OCI-LY7 (cell line): Measurements from ENCODE around the gene HS3ST4. TPM values are rescaled to one million over a fixed set of nuclear protein-coding genes. Genes with fewer than 3 reads are reported as not detected.

ENCODE experiments used
- BruUV-seq: library from RNA; stranded (reverse); fragments of 400-500 nt; replicated peaks from 2 replicates; lab custom pipeline; 2021; lab: Mats Ljungman, UMichigan
- CTCF ChIA-PET: fragments of 300-600 bp; sonication (Branson Sonifier 250); formaldehyde crosslinking; loops from one replicate; lab custom pipeline; 2022; ENCODE audit warnings: antibody characterized with exemption; ENCODE audit not compliant: unreplicated experiment; lab: Charles Lee
- POLR2A ChIA-PET: fragments of 300-600 bp; sonication (Branson Sonifier 250); formaldehyde crosslinking; loops from one replicate; lab custom pipeline; 2022; ENCODE audit warnings: antibody characterized with exemption; lab: Charles Lee
- DNase-seq: peaks from one replicate; pipeline ENCODE4 v3.0.0-alpha.2; 2015; ENCODE audit warnings: low spot score
- H2AFZ ChIP-seq: fragments of 200-600 bp; sonication (generic), shearing (Covaris generic); 2 replicates; pipeline ENCODE4 v1.6.1; 2014; ENCODE audit warnings: mild to moderate bottlenecking, antibody characterized with exemption, low read length, moderate library complexity
- H3K27ac ChIP-seq: fragments of 200-600 bp; sonication (generic); 2 replicates; pipeline ENCODE4 v1.5.1; 2014; ENCODE audit warnings: mixed run types, low read depth, mild to moderate bottlenecking, moderate library complexity, low read length, inconsistent platforms; ENCODE audit not compliant: poor library complexity, severe bottlenecking
- H3K36me3 ChIP-seq: fragments of 200-600 bp; sonication (generic); 2 replicates; pipeline ENCODE4 v1.6.1; 2014; ENCODE audit warnings: mild to moderate bottlenecking, antibody characterized with exemption, low read length, moderate library complexity, mixed read lengths; ENCODE audit not compliant: insufficient read depth
- H3K4me1 ChIP-seq: fragments of 200-600 bp; sonication (generic); 2 replicates; pipeline ENCODE4 v1.5.1; 2014; ENCODE audit warnings: mild to moderate bottlenecking, low read length; ENCODE audit not compliant: insufficient read depth, poor library complexity, severe bottlenecking
- H3K4me2 ChIP-seq: fragments of 200-600 bp; sonication (generic); 2 replicates; pipeline ENCODE4 v1.6.1; 2014; ENCODE audit warnings: mild to moderate bottlenecking, low read length
- H3K4me3 ChIP-seq: fragments of 200-600 bp; sonication (generic); 2 replicates; pipeline ENCODE4 v1.5.1; 2014; ENCODE audit warnings: mild to moderate bottlenecking, low read depth, low read length; ENCODE audit not compliant: poor library complexity, severe bottlenecking
- H3K79me2 ChIP-seq: fragments of 200-600 bp; sonication (generic); 2 replicates; pipeline ENCODE4 v1.6.1; 2016; ENCODE audit warnings: low read depth, mild to moderate bottlenecking, low read length, moderate library complexity, mixed read lengths; ENCODE audit not compliant: insufficient read depth
- H3K9me2 ChIP-seq: fragments of 200-600 bp; sonication (generic); 2 replicates; pipeline ENCODE4 v1.6.1; 2016; ENCODE audit warnings: mild to moderate bottlenecking, low read length, mixed read lengths; ENCODE audit not compliant: insufficient read depth
- H3K9me3 ChIP-seq: fragments of 200-600 bp; sonication (generic); 2 replicates; pipeline ENCODE4 v1.6.1; 2014; ENCODE audit warnings: mild to moderate bottlenecking, mixed run types, low read length, mixed read lengths
- H4K20me1 ChIP-seq: fragments of 200-600 bp; sonication (generic); 2 replicates; pipeline ENCODE4 v1.6.1; 2014; ENCODE audit warnings: mild to moderate bottlenecking, antibody characterized with exemption, low read length, moderate library complexity, mixed read lengths; ENCODE audit not compliant: insufficient read depth
- EZH2phosphoT487 ChIP-seq: fragments of 200-600 bp; sonication (generic); IDR thresholded peaks from 2 replicates; pipeline ENCODE4 v1.6.1; 2018; ENCODE audit warnings: low read depth, borderline replicate concordance, mild to moderate bottlenecking, mixed run types, antibody characterized with exemption, low read length, moderate library complexity, mixed read lengths
- intact Hi-C: fragments of 100-400 bp; cut with micrococcal nuclease; formaldehyde crosslinking; loops from one replicate; pipeline ENCODE4 v1.10.0; 2022; ENCODE audit not compliant: unreplicated experiment
- total RNA-seq, 2 experiments: library from RNA; depleted of rRNA in 1 of 2; stranded (reverse); fragments of >200 nt in 1 of 2; shearing (Covaris generic) in 1 of 2; gene quantifications; 2 replicates each; pipeline ENCODE4 v1.2.3, GENCODE V29; 2014 to 2022
- TF ChIP-seq, protein P1 (sequence below): fragments of 200-600 bp; sonication (generic); conservative IDR thresholded peaks from 2 replicates; pipeline ENCODE4 v1.5.1; 2014; ENCODE audit warnings: mild to moderate bottlenecking, antibody characterized with exemption, low read length, moderate library complexity, mixed read lengths

Gene HS3ST4
- total RNA-seq, 2 experiments from 2014 or later, result not detected

DNA sequence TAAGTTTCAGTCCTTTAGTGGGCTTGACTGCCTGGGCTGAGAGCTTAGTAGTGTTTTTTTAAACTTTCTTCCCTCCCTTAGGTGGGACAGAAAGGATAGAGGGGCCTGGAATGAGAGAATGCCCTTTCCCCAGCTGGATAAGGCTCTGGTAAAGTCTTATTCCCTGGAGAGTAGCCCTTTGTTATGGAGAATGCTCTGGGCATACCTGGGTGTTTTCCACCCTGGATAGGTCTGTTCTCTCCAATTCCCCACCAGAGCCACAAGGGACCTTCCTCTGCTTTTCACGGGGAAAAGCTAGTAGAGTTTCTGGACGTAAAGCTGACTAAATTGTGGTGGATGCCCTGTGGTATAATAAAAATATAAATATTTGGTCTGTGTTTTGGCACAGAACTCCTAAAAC is 164.1 kb downstream of the HS3ST4 start:
- H3K79me2 ChIP-seq, result no peaks in the 10 kb centered on the region
- BruUV-seq, result no TSS peak
- TF ChIP-seq, protein P1, sequence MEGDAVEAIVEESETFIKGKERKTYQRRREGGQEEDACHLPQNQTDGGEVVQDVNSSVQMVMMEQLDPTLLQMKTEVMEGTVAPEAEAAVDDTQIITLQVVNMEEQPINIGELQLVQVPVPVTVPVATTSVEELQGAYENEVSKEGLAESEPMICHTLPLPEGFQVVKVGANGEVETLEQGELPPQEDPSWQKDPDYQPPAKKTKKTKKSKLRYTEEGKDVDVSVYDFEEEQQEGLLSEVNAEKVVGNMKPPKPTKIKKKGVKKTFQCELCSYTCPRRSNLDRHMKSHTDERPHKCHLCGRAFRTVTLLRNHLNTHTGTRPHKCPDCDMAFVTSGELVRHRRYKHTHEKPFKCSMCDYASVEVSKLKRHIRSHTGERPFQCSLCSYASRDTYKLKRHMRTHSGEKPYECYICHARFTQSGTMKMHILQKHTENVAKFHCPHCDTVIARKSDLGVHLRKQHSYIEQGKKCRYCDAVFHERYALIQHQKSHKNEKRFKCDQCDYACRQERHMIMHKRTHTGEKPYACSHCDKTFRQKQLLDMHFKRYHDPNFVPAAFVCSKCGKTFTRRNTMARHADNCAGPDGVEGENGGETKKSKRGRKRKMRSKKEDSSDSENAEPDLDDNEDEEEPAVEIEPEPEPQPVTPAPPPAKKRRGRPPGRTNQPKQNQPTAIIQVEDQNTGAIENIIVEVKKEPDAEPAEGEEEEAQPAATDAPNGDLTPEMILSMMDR, result no peak
- TF ChIP-seq EZH2phosphoT487, result no peak
- H3K9me2 ChIP-seq, result no peaks in the 10 kb centered on the region
- POLR2A ChIA-PET, result no interaction called here
- H3K4me1 ChIP-seq, result no peaks in the 10 kb centered on the region
- DNase-seq, result no peak
- H2AFZ ChIP-seq, result no peak overlapping the region
- no peaks in the 10 kb centered on the region for H4K20me1 ChIP-seq
- H3K36me3 ChIP-seq, result no peaks in the 10 kb centered on the region
- H3K4me3 ChIP-seq, result no peak overlapping the region
- no peaks in the 10 kb centered on the region for H3K9me3 ChIP-seq
- no peak overlapping the region for H3K4me2 ChIP-seq
- intact Hi-C loops, result no loop called here
- no peak overlapping the region for H3K27ac ChIP-seq
- CTCF ChIA-PET, result no interaction called here

DNA sequence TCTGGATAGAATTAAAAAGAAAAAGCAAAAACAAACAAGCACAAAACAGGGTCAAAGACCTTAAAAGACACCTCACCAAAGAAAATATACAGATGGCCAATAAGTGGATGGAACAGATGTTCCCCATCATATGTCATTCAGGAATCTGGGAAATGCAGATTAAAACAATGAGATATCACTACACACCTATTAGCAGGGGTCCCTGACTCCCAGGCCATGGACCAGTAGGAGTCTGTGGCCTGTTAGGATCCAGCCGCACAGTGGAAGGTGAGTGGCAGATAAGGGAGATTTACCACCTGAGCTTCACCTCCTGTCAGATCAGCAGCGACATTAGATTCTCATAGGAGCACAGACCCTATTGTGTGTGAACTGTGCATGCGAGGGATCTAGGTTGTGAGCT is 167.9 kb downstream of the HS3ST4 start:
- DNase-seq, result no peak
- no peaks in the 10 kb centered on the region for H3K4me1 ChIP-seq
- no peak overlapping the region for H3K4me2 ChIP-seq
- POLR2A ChIA-PET, result no interaction called here
- CTCF ChIA-PET, result no interaction called here
- H3K4me3 ChIP-seq, result no peak overlapping the region
- no peaks in the 10 kb centered on the region for H3K9me2 ChIP-seq
- no peaks in the 10 kb centered on the region for H3K9me3 ChIP-seq
- H3K36me3 ChIP-seq, result no peaks in the 10 kb centered on the region
- no peak overlapping the region for H3K27ac ChIP-seq
- H3K79me2 ChIP-seq, result no peaks in the 10 kb centered on the region
- BruUV-seq, result no TSS peak
- H2AFZ ChIP-seq, result no peak overlapping the region
- TF ChIP-seq EZH2phosphoT487, result no peak
- TF ChIP-seq, protein P1, result no peak
- H4K20me1 ChIP-seq, result no peaks in the 10 kb centered on the region
- intact Hi-C loops, result no loop called here

DNA sequence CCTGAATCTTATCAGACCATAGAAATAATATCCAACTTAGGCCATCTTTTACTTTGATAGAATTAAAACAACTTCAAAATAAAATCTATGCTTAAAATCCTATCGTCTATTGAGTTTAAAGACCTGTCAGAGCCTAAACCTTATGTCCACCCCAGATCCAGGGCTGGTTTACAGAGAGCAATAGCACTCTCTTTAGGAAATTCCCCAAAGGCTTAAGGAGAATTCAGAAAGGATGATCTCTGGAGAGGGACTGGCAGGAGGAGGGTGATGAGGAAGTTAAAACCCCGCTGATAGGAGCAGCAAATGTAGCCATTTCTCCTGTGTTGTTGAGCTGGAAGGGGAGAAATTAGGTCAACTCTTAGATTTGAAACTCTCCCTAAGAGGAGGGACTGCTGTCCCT is 175.3 kb downstream of the HS3ST4 start:
- no peak for DNase-seq
- no peak overlapping the region for H3K27ac ChIP-seq
- ChIA-PET CTCF (no interaction called here), POLR2A (no interaction called here)
- no peaks in the 10 kb centered on the region for H3K9me3 ChIP-seq
- H3K79me2 ChIP-seq, result no peaks in the 10 kb centered on the region
- no TSS peak for BruUV-seq
- H3K4me2 ChIP-seq, result no peak overlapping the region
- H3K4me3 ChIP-seq, result no peak overlapping the region
- H3K9me2 ChIP-seq, result no peaks in the 10 kb centered on the region
- H3K4me1 ChIP-seq, result no peaks in the 10 kb centered on the region
- no peak for TF ChIP-seq EZH2phosphoT487
- TF ChIP-seq, protein P1, result no peak
- H2AFZ ChIP-seq, result no peak overlapping the region
- H4K20me1 ChIP-seq, result no peaks in the 10 kb centered on the region
- no peaks in the 10 kb centered on the region for H3K36me3 ChIP-seq
- intact Hi-C loops, result loop anchor here (5.0 kb wide), 1 partner anchor 1160 kb away; no protein-coding TSS in a partner anchor
